NCI-H1417 (cell line): ENCODE results near the gene ITPA.
"Not testable (repeated sequence)": the region's sequence is repeated elsewhere in the genome, so short reads cannot be mapped to it uniquely, and the experiment has no call there.

Experiments
- DNase-seq, 3 experiments: peaks; one replicate each; lab custom pipeline; 2025; lab: John Stamatoyannopoulos, UW

ITPA gene

DNA sequence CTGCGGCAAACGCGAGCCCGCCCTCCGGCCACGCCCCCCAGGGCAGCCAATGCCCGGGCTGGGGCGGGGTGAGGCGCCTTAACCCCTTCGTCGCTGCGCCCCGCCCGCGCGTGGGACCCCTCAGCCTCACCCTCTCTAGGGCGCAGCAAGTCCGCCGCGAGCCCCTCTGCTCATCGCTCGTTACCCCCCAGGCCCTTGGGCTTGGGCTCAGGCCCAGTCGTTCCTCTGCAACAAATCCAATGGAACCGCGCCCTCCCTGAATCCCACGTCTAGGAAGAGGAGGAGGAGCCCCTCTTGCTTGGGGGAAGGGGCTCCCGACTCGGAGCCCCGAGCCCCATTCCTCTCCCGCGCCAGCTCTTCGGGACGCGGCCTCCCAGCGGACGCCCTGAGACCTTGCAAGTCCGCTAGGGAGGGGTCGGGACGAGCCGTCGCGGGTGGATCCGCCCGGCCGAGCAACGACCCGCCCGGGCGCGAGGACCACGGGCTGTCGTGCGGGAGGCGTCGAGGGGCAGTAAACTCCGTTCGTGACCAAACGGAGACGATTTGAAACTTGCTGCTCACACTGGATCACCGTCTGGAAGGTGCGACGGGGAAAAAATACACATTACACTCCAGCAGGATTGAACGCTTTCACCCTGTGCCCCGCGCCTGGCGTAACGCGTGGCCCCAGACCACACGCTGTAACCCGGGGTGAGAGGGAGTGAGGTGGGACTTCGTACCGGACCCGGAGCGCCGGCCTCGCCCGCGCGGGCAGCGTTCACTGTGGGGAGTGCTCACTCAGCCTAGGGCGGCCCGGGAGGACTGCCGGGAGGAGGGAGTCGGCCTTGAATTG, 35.5 kb upstream of the ITPA start:
- peak; percentile 90 to 96 (median 91) for DNase-seq

DNA sequence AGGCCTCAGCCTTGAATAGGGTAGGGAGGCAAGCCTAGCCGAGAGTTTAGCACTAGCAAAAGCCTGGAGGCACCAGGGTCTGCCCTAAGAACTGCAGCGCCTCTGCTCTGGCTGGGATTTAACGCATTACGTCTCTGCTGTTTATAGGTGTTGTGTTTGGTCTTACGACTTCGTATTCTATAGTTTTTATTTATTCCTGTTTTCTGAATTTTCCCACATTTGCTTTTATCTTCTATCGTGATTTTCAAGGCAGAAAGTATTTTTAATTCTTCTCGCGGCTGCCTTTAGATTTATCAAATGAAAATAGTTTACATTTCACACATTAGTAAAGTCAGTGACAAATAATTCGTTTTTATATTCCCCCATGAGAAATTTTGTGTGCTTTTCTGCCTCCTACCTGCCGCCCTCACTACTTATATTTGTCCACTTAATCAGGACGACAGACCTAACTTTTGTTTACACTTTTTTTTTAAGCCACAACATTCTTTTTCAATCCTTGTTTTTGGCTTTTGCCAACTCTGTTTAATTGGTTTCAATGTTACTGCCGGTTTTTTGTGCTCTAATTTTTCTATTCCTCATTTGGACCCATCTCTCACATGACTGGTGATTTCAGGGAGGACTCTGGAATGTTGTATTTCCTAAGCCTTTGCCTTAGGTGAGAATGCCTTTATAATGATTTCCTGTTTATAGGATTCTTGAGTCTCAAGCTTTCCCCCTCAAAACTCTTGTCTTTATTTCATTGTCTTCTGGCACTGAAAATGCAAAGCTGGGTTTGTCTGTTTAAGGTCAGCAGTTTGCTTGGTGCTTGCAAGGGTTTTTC, 34.6 kb upstream of the ITPA start:
- DNase-seq = no peak

DNA sequence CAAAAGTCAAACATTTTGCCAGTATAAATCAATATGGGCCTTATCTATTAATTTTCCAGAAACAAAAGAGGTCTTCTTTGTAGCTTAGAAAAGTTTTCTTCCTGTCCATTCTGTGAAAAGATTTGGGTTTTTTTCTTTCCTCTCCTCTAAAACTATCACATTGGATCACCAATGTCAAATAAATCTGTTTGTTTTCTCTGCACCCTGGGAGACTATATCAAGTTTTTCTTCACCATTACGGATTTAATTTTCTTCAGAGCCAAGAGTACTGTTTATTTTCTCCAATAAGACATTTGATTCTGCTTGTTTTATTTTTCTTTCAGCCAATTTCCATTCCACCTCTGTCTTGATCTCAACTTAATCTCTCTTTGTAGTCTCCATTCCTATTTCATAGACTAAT, 34.0 kb upstream of the ITPA start:
- DNase-seq = no peak

DNA sequence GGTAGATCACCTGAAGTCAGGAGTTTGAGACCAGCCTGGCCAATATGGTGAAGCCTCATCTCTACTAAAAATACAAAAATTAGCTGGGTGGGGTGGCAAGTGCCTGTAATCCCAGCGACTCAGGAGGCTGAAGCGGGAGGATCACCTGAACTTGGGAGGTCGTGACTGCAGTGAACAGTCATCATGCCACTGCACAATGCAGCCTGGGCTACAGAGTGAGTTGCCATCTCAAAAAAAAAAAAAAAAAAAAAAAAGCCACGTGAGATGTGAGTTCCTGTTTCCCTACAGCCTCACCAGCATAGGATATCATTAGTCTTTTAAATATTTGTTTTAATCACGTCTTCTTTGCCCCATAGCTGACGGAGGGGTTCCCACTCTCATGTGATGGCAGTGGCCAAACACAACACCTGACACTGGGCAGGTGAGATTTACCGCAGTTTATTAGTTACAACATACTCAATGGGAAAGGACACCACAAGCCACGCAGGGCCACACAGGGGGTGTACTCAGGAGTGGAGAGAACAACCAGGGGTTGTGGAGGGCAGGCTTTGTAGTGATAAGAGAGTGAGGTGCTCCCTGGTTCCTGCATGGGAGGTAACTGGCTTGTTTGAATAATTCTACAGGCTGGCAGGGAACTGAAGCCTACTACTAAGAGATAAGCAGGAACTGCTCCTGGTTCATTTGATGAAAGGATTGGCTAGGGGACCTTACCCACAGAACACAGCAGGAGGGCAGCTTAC, 31.4 kb upstream of the ITPA start:
- DNase-seq = no peak

DNA sequence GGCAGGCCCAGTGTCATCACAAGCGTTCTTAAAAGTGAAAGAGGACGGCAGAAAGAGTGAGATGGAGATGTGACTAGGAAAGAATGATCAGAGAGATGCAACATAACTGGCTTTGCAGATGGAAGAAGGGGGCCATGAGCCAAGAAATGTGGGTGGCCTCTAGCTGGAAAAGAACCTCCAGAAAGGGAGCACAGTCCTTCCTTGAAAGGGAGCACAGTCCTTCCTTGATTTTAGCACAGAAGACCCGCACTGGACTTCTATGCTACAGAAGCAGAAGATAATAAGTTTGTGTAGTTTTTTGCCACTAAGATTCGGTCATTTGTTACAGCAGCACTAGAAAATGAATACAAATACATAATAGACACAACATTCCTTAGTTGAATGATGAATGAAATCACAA, 29.0 kb upstream of the ITPA start:
- DNase-seq = no peak

DNA sequence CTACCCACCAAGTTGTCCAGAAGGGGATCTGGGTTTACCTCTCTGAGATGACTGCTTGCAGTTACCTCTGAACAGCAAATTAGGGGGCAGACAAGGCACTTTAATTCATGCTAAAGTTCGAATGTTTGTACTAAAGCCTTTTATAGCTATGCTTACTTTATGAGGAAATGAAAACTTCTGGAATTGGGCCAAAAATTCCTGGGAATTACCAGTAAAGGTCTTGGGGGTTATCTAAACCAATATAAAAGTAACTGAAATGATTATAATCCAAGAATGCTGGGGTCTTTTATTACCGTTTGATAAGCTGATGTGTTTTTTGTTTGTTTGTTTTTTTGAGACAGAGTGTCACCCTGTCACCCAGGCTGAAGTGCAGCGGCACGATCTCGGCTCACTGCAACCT, 28.0 kb upstream of the ITPA start:
- DNase-seq = no peak

DNA sequence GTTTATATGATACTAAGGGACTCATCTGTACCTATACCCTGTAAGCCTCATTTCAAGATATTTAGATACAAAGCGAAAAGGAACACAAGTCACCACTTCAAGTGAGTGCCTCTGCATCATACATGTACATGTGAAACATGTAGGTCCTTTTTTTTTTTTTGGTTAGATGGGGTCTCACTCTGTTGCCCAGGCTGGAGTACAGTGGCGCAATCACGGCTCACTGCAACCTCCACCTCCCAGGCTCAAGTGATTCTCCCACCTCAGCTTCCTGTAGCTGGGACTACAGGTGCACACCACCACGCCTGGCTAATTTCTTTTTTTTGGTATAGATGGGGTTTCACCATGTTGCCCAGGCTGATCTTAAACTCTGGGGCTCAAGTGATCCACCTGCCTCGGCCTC, 26.9 kb upstream of the ITPA start:
- DNase-seq = not testable (repeated sequence)

DNA sequence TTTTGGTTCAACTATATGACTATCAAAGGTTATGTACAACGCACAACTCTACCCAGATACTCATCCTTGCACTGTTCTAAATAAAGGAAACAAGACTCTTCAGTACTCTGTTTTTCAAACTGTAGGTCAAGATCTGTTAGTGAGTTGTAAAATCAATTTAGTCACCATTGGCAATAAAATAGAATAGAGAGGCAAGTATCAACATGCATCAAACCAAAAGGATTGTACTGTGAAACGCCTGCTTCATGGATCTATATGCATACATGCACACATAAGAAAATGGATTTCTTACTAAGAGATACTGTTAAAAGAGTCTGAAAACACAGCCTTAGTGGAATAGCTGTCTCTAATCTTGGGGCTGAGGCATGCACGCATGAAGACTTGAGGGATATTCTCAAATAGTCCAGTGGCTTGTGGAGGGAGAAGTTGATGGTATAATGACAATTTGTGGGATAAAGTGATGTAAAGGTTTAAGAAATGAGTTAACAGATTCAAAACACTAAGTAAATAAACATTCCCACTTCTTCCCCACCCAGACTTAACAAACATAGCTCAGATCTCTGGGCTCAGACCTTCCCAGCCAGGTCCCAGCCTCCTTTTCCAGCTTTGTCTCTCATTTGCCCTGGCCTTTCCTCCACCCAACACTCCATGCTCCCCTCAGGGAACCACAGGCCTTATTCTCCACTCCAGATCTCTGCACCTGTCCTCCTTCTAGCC, 25.2 kb upstream of the ITPA start:
- DNase-seq = peak in 1 of 3 experiments; percentile 71

DNA sequence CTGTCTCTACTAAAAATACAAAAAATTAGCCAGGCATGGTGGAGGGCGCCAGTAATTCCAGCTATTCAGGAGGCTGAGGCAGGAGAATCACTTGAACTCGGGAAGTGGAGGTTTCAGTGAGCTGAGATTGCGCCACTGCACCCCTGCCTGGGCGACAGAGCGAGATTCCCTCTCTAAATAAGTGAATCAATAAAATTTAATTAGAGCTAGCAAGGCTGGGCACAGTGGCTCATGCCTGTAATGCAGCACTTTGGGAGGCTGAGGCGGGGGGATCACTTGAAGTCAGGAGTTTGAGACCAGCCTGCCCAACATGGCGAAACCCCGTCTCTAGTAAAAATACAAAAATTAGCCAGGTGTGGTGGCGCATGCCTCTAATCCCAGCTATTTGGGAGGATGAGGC, 21.4 kb upstream of the ITPA start:
- DNase-seq = not testable (repeated sequence)

DNA sequence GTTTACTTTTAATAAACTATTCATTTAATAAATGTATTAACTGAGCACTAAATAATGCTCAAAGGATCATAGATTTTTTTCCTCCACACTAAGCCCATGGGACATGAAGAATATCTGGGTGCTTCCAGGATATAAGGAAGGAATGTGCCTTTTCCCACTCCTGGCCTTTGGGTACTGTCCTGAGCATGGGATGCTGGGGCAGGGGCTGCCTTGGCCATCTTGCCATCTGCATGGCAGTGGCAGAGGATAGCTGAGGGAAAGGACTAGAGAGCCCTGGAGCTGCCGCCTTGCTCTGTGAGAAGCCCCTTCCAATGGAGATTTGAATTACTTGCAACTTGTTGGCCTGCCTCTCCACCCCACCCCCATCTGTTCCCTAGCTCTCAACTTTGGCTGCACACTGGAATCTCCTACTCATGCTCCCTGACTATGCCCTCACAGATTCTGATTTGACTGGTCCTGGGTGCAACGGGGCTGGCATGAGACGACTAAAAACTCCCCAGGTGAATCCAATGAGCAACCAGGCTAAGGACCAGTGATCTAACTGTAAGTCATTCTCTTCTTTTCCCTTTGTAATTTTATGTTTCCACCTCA, 20.4 kb upstream of the ITPA start:
- DNase-seq = no peak

DNA sequence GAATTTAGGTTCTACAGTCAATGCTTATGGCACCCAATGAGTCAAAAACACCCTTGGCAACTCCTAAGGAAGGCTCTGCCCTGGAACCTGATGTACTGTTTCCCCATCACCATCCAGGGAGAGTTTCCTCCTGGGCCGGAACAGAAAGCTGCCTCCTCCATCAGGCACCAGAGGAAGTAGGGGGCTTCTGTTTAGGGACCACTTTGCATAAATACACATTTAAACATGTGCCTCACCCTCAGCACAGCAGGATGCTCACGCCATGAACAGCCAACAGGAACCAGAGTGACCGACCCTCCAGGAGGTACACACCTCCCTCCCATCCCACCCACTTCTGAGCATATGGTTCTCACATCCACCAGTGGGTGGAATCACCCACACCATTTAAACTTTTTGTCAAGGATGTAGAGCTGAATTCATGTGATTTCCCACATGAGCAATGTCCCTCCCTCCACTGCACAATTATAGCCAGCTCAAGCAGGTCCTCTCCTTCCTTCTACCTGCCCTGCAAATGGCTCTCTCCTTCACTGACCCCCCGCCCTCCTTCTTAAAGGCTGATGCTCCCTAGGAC, 19.7 kb upstream of the ITPA start:
- no peak for DNase-seq

DNA sequence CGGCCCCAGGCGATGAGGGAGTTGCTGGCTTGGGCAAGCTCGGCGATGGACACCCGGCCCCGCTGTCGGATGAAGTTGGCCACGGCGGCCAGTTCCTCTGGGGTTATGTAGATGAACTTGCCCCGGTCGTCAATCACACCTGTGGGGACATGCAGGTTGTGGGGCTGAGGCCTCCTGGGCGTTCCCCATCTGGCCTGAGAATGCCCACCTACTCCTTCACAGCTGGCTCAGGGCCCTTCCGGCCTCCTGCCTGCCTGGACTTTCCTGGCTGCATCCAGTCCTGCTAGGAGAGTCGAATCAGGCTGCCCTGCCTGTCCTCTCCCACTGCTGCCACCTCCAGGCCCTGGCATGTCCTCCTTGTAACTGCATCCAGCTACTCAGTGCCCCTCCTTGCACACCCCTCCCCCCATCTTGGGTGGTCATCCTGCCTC, 18.6 kb upstream of the ITPA start:
- DNase-seq = no peak

DNA sequence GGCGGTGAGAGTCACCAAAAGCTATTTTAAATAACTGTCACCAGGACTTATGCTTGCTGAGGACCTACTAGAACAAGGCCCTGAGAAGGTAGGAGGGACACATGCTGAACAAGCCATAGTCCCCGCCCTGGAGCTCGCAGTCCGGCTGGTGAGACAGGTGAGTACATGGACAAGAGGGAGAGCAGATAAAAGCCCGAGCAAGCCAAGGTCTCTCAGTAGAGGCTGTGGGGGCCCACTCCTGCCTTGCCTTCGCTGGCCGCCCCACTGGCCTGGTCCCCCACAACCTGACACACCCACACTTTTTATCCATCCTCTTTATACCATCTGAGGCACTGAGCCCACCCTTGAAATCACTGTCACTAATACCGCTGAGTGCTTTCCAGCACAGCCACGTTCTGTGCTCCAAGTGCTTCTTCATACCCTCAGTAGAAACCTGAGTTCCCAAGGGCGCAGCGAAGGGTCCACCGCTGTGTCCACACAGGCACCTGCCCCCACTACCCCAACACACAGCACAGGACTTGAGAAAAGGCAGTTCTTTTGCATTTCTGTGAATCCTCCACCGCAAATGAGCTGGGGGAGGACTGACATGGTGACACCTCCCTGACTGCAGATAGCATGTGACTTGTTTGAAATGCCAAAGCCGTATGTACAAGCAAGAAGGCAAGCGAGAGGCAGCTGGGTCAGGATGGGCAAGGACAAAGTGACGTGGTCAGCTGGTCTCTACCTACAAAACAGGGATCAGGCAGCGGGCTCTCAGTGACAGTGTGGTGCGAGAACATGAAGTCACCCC, 16.9 kb upstream of the ITPA start:
- no peak for DNase-seq

DNA sequence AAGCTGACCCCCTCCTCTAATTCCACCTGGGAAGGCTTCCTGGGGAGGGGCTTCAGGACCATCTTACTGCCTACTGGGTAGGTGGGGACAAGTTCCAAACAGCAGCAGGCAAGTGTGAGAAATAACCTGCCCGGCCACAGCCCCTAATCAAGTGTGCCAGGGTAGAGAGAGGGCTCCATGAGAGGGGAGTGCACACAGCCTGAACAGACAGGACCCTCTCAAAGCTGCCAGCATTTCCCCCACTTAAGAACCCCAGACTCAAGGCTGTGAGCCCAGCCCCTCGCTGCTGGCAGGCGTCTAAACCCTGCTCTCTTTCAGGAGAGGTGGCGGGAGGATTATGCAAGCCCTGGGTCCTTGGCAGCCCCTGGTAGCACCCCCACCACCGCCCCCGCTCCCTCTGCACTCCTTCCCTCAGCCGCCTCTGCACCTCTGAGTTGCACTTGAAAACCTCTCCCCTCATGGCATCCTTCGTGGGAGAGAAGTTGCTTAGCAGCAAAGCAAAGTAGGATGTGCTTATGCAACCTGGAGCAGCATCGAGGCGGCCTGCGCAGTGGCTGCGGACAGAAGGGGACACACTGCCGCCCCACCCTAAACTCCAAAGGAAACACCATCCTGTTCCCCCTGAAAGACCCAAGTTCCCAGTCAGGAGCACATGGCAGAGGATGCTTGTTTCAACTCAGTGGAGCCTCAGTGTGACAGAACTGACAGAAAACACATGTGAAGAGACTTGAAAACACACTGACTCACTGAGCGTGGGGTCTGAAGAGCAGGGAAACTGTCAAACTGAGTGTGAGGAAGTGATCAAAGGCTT, 15.3 kb upstream of the ITPA start:
- DNase-seq = no peak

DNA sequence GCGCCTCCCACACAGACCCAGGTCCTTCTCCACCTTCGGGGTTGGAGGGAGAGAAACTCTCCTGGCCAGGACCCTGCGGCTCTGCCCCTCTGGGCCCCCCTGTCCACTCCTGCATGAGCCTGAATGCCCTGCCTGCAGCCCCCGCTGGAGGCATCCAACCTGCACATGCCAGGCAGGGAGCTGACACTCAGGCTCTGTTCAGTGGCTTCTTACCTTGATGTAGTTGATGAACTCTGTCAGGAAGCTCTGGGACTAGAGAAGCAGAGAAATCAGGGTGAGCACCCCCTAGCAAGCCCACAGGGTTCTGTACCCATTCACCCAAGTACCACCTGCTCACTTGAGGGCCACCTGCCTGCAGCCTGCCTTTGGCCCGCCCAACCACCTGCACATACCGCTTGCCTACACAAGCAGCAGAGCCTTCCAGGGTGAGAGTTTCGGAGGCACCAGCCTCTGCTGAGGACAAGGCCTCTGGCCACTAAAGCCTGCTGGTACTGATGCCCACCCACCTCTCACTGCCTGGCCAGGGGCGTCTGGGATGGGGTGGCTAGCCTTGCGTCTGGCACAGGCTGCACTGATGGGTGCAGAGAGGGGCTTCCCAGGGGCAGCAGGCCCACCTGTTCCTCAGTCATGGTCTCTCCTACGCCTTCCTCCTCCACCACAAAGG, 14.5 kb upstream of the ITPA start:
- peak in 1 of 3 experiments; percentile 46 for DNase-seq

DNA sequence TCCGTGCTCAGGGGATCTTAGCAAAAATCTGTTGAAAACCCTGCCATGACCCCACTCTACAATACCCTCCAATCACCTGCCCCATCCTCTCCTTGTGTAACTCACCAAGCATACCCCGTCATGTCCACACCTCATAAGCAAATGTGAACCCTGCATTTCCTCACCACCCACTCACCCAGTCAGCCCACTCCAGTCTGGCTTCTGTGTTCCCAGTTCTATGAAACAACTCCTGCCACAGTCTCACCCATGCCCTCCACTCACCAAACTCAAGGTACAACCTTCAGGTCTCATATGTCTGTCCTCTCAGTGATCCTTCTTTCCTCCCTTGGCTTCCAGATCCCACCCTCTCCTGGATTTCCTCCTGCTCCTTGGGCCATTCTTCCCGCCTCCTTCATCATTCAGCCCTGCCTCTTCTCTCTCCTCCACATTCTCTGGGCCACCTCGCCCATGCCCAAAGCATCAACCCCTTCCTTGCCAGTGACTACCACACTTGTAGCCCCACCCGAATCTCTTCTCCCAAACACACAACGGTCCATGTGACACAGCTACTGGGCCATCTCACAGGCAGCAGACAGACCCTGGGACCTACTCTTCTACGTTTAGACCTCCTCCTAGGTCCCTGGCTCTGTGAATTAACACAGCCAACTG, 13.6 kb upstream of the ITPA start:
- DNase-seq = no peak

DNA sequence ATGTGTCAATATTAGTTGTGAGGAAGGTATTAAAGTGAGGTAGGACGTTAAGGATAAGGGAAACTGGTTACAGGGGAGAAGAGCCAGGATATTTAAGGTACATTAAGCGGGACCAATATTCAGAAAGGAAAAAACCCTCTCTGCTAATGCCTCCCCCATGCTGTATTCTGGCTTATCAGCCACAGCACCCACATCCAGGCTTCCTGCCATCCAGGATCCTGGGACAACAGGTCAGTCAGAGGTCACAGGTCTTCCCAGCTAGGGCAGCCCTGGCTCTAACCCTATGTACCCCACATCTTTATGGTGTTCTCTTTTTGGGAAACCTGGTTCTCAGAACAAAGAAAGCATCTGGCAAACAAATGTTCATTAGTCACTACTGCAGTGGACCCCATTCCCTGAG, 10.1 kb upstream of the ITPA start:
- DNase-seq = no peak

DNA sequence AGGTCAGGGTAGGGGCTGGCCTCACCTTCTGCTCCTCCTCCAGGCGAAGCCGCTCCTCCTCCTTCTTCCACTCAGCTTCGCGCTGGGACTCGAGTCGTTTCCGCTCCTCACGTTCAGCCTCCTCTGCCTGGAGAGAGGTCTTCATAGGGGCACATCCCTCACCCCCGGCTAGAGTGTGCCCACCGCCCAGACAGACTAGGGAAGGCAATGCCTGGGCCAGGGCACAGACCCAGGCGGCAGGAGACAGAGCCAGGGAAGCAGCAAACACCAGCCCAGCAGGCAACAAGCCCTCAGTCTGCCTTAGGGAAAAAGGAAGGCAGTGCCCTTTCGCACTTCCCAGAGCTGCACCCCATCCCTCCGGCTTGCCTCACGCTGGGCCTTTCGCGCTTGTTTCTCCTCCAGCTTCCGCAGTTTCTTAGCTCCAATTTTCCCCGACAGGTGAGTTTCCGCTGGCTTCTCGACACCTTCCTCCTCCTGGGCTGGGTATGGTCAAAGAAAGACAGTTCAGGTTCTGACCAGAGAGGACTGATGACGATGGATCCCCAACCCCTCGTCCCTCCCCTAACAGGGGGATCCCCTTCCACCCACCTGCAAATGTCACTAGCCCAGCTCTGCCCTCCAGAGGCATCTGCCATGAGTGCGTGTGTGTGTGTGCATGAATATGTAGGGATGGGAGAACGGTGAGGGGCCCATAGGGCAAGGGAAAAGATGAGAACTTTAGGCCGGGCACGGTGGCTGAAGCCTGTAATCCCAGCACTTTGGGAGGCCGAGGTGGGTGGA, 9.1 kb upstream of the ITPA start:
- DNase-seq = no peak
